Caco-2 (cell line): ENCODE results near the gene SLC11A1. TPM values are rescaled to one million over a fixed set of nuclear protein-coding genes. Genes with fewer than 3 reads are reported as not detected.

Experiments
- BruUV-seq: library from RNA; stranded (reverse); fragments of 400-500 nt; replicated peaks from 2 replicates; lab custom pipeline; 2021; lab: Mats Ljungman, UMichigan
- CTCF ChIA-PET: fragments of 300-600 bp; sonication (Branson Sonifier 250); formaldehyde crosslinking; loops from one replicate; lab custom pipeline; 2022; ENCODE audit warnings: antibody characterized with exemption; lab: Charles Lee
- POLR2A ChIA-PET: fragments of 300-600 bp; sonication (Branson Sonifier 250); formaldehyde crosslinking; loops from one replicate; lab custom pipeline; 2022; ENCODE audit warnings: antibody characterized with exemption; lab: Charles Lee
- DNase-seq, 2 experiments: peaks; one replicate each; pipeline versions ENCODE4 v3.0.0 to v3.0.0-alpha.2; 2020 to 2022
- H3K27me3 ChIP-seq: replicated peaks from 2 replicates; pipeline ENCODE4 v1.6.0; 2011; ENCODE audit warnings: low read length; ENCODE audit not compliant: control insufficient read depth, insufficient read depth
- H3K36me3 ChIP-seq: 2 replicates; pipeline ENCODE4 v1.5.1; 2011; ENCODE audit warnings: low read length; ENCODE audit not compliant: control insufficient read depth, insufficient read depth
- H3K4me1 ChIP-seq: fragments of 250-450 bp; sonication (Bioruptor Pico); 2 replicates; pipeline ENCODE4 v1.5.1; 2020; ENCODE audit warnings: mild to moderate bottlenecking
- H3K4me3 ChIP-seq: 2 replicates; pipeline ENCODE4 v1.5.1; 2011; ENCODE audit warnings: low read depth, mild to moderate bottlenecking, control low read depth, low read length
- H3K9me3 ChIP-seq: fragments of 250-450 bp; sonication (Bioruptor Pico); 2 replicates; pipeline ENCODE4 v1.5.1; 2020; ENCODE audit warnings: mild to moderate bottlenecking, moderate library complexity
- H3K27ac Mint-ChIP-seq: one replicate; pipeline ENCODE4 v1.8.0; 2022; ENCODE audit warnings: mixed read lengths; ENCODE audit not compliant: unreplicated experiment
- H3K27me3 Mint-ChIP-seq: one replicate; pipeline ENCODE4 v1.8.0; 2022; ENCODE audit warnings: mixed read lengths; ENCODE audit not compliant: insufficient read depth, unreplicated experiment
- H3K36me3 Mint-ChIP-seq: one replicate; pipeline ENCODE4 v1.8.0; 2022; ENCODE audit warnings: mild to moderate bottlenecking, mixed read lengths; ENCODE audit not compliant: insufficient read depth, unreplicated experiment
- H3K4me1 Mint-ChIP-seq: one replicate; pipeline ENCODE4 v1.8.0; 2022; ENCODE audit warnings: low read depth, mixed read lengths; ENCODE audit not compliant: unreplicated experiment
- H3K4me3 Mint-ChIP-seq: one replicate; pipeline ENCODE4 v1.8.0; 2022; ENCODE audit warnings: mild to moderate bottlenecking, moderate library complexity, mixed read lengths; ENCODE audit not compliant: unreplicated experiment
- H3K9me3 Mint-ChIP-seq: one replicate; pipeline ENCODE4 v1.8.0; 2022; ENCODE audit warnings: mixed read lengths; ENCODE audit not compliant: unreplicated experiment
- intact Hi-C: fragments of 100-400 bp; cut with micrococcal nuclease; formaldehyde crosslinking; loops from one replicate; pipeline ENCODE4 v1.10.0; 2022; ENCODE audit not compliant: unreplicated experiment
- total RNA-seq: library from RNA; stranded (reverse); gene quantifications from 2 replicates; pipeline ENCODE4 v1.2.3, GENCODE V29; 2022
- TF ChIP-seq, protein P1 (sequence below), 2 experiments: fragments of 200-600 bp in 1 of 2; IDR thresholded peaks; 1 replicate in 1 of 2; 2 replicates in 1 of 2; pipeline versions ENCODE4 v1.5.1 to v1.8.0; 2011 to 2022; ENCODE audit warnings: antibody characterized with exemption in 1 of 2, control low read depth in 1 of 2, inconsistent platforms in 1 of 2, low read depth in 1 of 2, low read length in 1 of 2, mild to moderate bottlenecking in 1 of 2, moderate library complexity in 1 of 2; ENCODE audit not compliant: insufficient read depth in 1 of 2, severe bottlenecking in 1 of 2, unreplicated experiment in 1 of 2

Gene SLC11A1
- total RNA-seq, 1 experiment from 2014 or later = 0.32 TPM

DNA sequence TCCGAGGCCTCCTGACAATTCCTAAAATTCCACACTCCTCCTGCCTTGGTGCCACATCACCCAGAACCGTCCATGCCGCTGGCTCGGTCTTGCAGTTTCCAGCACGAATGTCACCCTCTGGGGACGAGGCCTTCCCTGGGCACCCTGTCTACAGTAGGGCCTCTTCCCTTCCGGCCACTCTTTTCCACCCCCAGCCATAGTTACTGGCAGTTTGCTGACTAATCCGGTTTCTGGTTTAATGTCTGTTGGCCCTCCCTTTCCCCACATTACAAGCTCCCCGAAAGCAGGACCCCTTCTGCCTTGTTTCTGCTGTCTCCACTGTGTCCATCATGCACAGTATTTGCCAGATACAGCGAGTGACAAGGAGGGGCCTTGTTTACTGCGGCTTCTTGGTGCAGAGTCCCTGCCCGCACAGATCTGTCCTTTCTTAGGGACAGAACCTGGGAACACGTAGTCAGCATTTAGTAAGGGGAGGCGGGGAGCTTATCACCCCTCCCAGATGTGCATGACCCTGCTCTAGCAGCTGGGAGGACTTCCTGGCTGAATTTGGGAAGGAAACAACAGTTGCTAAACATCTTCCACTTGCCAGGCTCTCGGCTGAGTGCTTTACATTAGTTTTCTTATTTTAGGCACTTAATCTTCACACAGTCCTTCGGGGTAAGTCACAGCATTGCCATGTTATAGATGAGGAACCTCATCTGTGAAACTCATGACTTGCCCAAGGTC lies 49.0 kb upstream of the SLC11A1 start:
- Histone ChIP-seq H3K4me3 (no peak overlapping the region), H3K36me3 (no peaks in the 10 kb centered on the region; the same call in 1 of the 2 replicates), H3K4me1 (peaks cover 6% of the 10 kb centered on the region), H3K27me3 (no peaks in the 10 kb centered on the region), H3K9me3 (no peaks in the 10 kb centered on the region)
- Mint-ChIP-seq H3K27ac (no peak overlapping the region), H3K9me3 (no peaks in the 10 kb centered on the region), H3K4me1 (peaks cover 12% of the 10 kb centered on the region), H3K36me3 (no peaks in the 10 kb centered on the region), H3K27me3 (no peaks in the 10 kb centered on the region), H3K4me3 (no peak overlapping the region)
- TF ChIP-seq, protein P1, sequence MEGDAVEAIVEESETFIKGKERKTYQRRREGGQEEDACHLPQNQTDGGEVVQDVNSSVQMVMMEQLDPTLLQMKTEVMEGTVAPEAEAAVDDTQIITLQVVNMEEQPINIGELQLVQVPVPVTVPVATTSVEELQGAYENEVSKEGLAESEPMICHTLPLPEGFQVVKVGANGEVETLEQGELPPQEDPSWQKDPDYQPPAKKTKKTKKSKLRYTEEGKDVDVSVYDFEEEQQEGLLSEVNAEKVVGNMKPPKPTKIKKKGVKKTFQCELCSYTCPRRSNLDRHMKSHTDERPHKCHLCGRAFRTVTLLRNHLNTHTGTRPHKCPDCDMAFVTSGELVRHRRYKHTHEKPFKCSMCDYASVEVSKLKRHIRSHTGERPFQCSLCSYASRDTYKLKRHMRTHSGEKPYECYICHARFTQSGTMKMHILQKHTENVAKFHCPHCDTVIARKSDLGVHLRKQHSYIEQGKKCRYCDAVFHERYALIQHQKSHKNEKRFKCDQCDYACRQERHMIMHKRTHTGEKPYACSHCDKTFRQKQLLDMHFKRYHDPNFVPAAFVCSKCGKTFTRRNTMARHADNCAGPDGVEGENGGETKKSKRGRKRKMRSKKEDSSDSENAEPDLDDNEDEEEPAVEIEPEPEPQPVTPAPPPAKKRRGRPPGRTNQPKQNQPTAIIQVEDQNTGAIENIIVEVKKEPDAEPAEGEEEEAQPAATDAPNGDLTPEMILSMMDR (IDR thresholded peaks at IDR 0.05; ENCODE audit: insufficient read depth in 1 of 2, low read depth in 1 of 2, low read length in 1 of 2, severe bottlenecking in 1 of 2, unreplicated experiment in 1 of 2) = no peak
- no TSS peak for BruUV-seq
- CTCF ChIA-PET = no interaction called here
- POLR2A ChIA-PET = interaction anchor here (0.6 kb wide), 1 partner anchor 1238 kb away, joined by 3 read pairs; no protein-coding TSS in a partner anchor
- intact Hi-C loops = no loop called here
- no peak for DNase-seq

DNA sequence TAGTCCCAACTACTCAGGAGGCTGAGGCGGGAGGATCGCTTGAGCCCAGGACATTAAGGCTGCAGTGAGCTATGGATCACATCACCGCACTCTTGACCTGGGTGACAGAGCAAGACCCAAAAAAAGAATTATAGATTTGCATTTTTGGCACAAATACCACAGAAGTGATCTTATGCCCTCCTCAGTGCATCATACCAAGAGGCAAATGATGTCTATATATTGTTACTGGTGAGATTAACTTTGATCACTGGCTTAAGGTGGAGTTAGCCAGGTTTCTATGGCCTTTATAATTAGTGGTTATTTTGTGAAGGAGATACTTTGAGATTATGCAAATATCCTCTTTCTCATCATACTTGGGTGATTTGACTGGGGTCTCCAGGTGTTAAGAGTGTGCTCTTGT lies 47.5 kb upstream of the SLC11A1 start:
- no peaks in the 10 kb centered on the region for H3K27me3 Mint-ChIP-seq
- H3K36me3 Mint-ChIP-seq = no peaks in the 10 kb centered on the region
- ChIA-PET POLR2A (no interaction called here), CTCF (no interaction called here)
- H3K4me1 Mint-ChIP-seq = peaks cover 12% of the 10 kb centered on the region
- H3K9me3 Mint-ChIP-seq = no peaks in the 10 kb centered on the region
- Histone ChIP-seq H3K27me3 (no peaks in the 10 kb centered on the region), H3K4me1 (peaks cover 6% of the 10 kb centered on the region), H3K4me3 (no peak overlapping the region), H3K36me3 (no peaks in the 10 kb centered on the region), H3K9me3 (no peaks in the 10 kb centered on the region)
- intact Hi-C loops = no loop called here
- H3K4me3 Mint-ChIP-seq = no peak overlapping the region
- BruUV-seq = no TSS peak
- no peak for DNase-seq
- TF ChIP-seq, protein P1 (IDR thresholded peaks at IDR 0.05; ENCODE audit: insufficient read depth in 1 of 2, low read depth in 1 of 2, low read length in 1 of 2, severe bottlenecking in 1 of 2, unreplicated experiment in 1 of 2) = no peak
- H3K27ac Mint-ChIP-seq = no peak overlapping the region

DNA sequence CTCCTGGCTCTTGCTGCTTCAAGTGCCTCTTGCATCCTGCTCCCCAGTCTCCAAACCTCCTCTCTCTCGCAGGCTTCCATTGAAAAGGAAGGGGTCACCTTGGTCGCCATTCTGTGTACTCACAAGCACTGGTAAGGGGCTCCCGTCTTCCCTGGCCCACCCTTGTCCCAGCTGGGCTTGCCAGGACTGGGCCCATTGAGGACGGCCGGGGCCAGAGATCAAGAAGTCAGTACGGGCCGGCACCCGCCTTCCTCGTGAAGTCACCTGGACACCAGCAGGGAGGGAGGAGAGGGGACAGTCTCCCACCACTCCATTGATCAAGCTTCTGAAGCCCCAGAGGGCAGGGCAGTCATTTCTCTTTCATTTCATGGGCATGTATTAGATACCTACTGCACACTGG lies 41.4 kb upstream of the SLC11A1 start:
- Mint-ChIP-seq H3K36me3 (peaks cover 6% of the 10 kb centered on the region), H3K4me1 (peaks cover 13% of the 10 kb centered on the region), H3K9me3 (no peaks in the 10 kb centered on the region), H3K27ac (peak overlapping the region; percentile 69), H3K27me3 (no peaks in the 10 kb centered on the region), H3K4me3 (no peak overlapping the region)
- DNase-seq = no peak
- TF ChIP-seq, protein P1 (IDR thresholded peaks at IDR 0.05; ENCODE audit: insufficient read depth in 1 of 2, low read depth in 1 of 2, low read length in 1 of 2, severe bottlenecking in 1 of 2, unreplicated experiment in 1 of 2) = no peak
- intact Hi-C loops = no loop called here
- no peaks in the 10 kb centered on the region for H3K4me1 ChIP-seq
- H3K27me3 ChIP-seq = no peaks in the 10 kb centered on the region
- CTCF ChIA-PET = no interaction called here
- BruUV-seq = no TSS peak
- H3K4me3 ChIP-seq = no peak overlapping the region
- POLR2A ChIA-PET = no interaction called here
- no peaks in the 10 kb centered on the region for H3K9me3 ChIP-seq
- no peaks in the 10 kb centered on the region; the same call in 1 of the 2 replicates for H3K36me3 ChIP-seq
